ENCODE results near the gene RAB20. TPM values are rescaled to one million over a fixed set of nuclear protein-coding genes. Genes with fewer than 3 reads are reported as not detected.
A peak's percentile ranks its signal among the peaks of the same experiment; 100 is the strongest.

The RAB20 gene
- total and polyA plus RNA-seq, 9 of the 15 experiments (the other 6 are each of a cell fraction or from before 2014, with no cell fraction given): 0.62 to 9.2 (median 5.4) TPM

DNA sequence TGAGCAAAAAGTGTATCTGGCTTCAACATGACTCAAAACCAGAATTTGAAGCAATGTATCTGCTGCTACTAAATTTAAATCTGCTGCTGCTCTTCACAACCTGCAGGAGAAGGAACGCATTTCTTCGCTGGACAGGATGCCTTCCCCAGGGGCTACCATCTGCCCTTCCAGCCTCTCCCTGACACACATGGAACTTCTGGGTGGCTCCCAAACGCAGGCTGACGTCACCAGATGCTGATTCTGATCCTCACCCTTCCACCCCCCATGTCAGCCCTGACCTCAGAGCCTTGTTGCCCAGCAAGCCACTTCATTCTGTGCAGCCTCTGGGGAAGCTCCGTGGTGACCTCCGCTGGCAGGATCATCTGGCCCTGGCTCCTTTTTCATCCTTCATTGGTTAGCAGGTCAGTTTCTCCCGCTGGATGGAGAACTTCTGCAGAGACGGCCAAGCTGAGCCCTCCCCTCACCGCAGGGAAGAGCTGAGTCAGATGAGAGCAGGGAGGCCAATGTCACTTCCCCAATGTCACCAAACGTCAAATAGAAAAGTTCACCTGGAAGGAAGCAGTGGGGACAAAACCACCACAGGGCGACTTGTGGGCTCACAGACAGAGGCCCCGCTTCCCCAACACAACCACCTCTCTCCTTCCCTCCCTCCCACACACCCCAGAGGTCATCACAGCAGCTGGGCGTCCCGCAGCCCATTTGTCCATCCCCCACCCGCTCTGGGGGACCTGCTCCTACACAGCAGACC is 14.0 kb upstream of the RAB20 start (continued):
- TF ChIP-seq MAFG (tag; conservative IDR thresholded peaks at IDR 0.05) (0 out of 2 replicates have a peak, but pooled peaks have one; percentile 17), GATAD2A (IDR thresholded peaks at IDR 0.05) (no peak), ZNF277 (CRISPR knock-in tag; IDR thresholded peaks at IDR 0.05; ENCODE audit: borderline replicate concordance) (no peak), ZNF79 (CRISPR knock-in tag; IDR thresholded peaks at IDR 0.05; ENCODE audit: low read depth) (no peak), CREB1 (IDR thresholded peaks at IDR 0.05) (no peak), CREB1 (CRISPR knock-in tag; IDR thresholded peaks at IDR 0.05) (0 out of 2 replicates have a peak, but pooled peaks have one; percentile 31), ZNF311 (CRISPR knock-in tag; IDR thresholded peaks at IDR 0.05) (no peak), NR2C2 (CRISPR knock-in tag; IDR thresholded peaks at IDR 0.05) (no peak), NR2C2 (tag; IDR thresholded peaks at IDR 0.05) (peak; percentile 41), ELK3 (CRISPR knock-in tag; IDR thresholded peaks at IDR 0.05) (no peak), RAD21 (CRISPR knock-in tag; conservative IDR thresholded peaks at IDR 0.05 in 1 of 2, IDR thresholded peaks at IDR 0.05 in 1 of 2) (peak; percentile 35 to 37), PKNOX1 (IDR thresholded peaks at IDR 0.05) (peak; percentile 35; the same call in 1 of the 2 replicates), THRAP3 (IDR thresholded peaks at IDR 0.05; ENCODE audit: borderline replicate concordance) (no peak), JUN (IDR thresholded peaks at IDR 0.05; ENCODE audit: borderline replicate concordance, low read depth, low read length) (0 out of 2 replicates have a peak, but pooled peaks have one; percentile 28), JUN (CRISPR knock-in tag; IDR thresholded peaks at IDR 0.05; ENCODE audit: borderline replicate concordance) (no peak), MAFF (IDR thresholded peaks at IDR 0.05; ENCODE audit: low read length) (peak; percentile 5; the same call in 1 of the 2 replicates), ZBTB43 (CRISPR knock-in tag; IDR thresholded peaks at IDR 0.05) (peak; percentile 53; the same call in 1 of the 2 replicates), JUND (IDR thresholded peaks at IDR 0.05; ENCODE audit: borderline replicate concordance, low read depth, low read length) (no peak; the same call in 1 of the 2 replicates), JUND (tag; IDR thresholded peaks at IDR 0.05; ENCODE audit: borderline replicate concordance, low read depth, low read length) (peak; percentile 63; the same call in 2 of the 3 replicates)
- TF ChIP-seq, protein P1, sequence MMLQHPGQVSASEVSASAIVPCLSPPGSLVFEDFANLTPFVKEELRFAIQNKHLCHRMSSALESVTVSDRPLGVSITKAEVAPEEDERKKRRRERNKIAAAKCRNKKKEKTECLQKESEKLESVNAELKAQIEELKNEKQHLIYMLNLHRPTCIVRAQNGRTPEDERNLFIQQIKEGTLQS (IDR thresholded peaks at IDR 0.05): peak; percentile 87
- TF ChIP-seq, protein P1 (CRISPR knock-in tag; conservative IDR thresholded peaks at IDR 0.05): no peak
